Neutrophil (primary cell): ENCODE results near the gene STAB1.

Experiments used
- H3K27ac ChIP-seq: fragments of 200-600 bp; sonication (generic); 2 replicates; pipeline ENCODE4 v1.5.1; 2016; ENCODE audit warnings: mild to moderate bottlenecking, moderate library complexity
- H3K27me3 ChIP-seq: fragments of 200-600 bp; sonication (generic); 2 replicates; pipeline ENCODE4 v1.6.0; 2016; ENCODE audit warnings: mild to moderate bottlenecking
- H3K36me3 ChIP-seq: fragments of 200-600 bp; sonication (generic); 2 replicates; pipeline ENCODE4 v1.5.1; 2017
- H3K4me1 ChIP-seq, 2 experiments: fragments of 200-600 bp in 1 of 2; sonication (generic) in 1 of 2; 1 replicate in 1 of 2; 2 replicates in 1 of 2; pipeline versions ENCODE4 v1.5.1 to v1.6.1; 2013 to 2016; ENCODE audit warnings: low read depth in 1 of 2, low read length in 1 of 2, mild to moderate bottlenecking in 1 of 2, moderate library complexity in 1 of 2; ENCODE audit not compliant: control insufficient read depth in 1 of 2, insufficient read depth in 1 of 2
- H3K4me3 ChIP-seq, 2 experiments: fragments of 200-600 bp in 1 of 2; sonication (generic) in 1 of 2; 1 replicate in 1 of 2; 2 replicates in 1 of 2; pipeline ENCODE4 v1.5.1; 2013 to 2016; ENCODE audit warnings: low read depth in 1 of 2, low read length in 1 of 2, mild to moderate bottlenecking in 1 of 2, moderate library complexity in 1 of 2
- H3K9me3 ChIP-seq: fragments of 200-600 bp; sonication (generic); 2 replicates; pipeline ENCODE4 v1.5.1; 2016
- CTCF ChIP-seq: fragments of 200-600 bp; sonication (generic); IDR thresholded peaks from 2 replicates; pipeline ENCODE4 v1.5.1; 2016; ENCODE audit warnings: antibody characterized with exemption

The STAB1 gene

GRCh38 chr3:52522651-52523251 lies 27.6 kb downstream of the STAB1 start:
- no peaks in the 10 kb centered on the region for H3K27me3 ChIP-seq
- no peak overlapping the region for H3K4me3 ChIP-seq
- TF ChIP-seq CTCF: no peak
- H3K4me1 ChIP-seq: no peaks in the 10 kb centered on the region
- H3K36me3 ChIP-seq: no peaks in the 10 kb centered on the region
- H3K27ac ChIP-seq: no peak overlapping the region
- no peaks in the 10 kb centered on the region for H3K9me3 ChIP-seq

- Histone ChIP-seq H3K27ac (no peak overlapping the region), H3K4me1 (no peaks in the 10 kb centered on the region), H3K9me3 (no peaks in the 10 kb centered on the region), H3K4me3 (no peak overlapping the region), H3K36me3 (no peaks in the 10 kb centered on the region), H3K27me3 (no peaks in the 10 kb centered on the region)
- no peak for TF ChIP-seq CTCF
Measured at GRCh38 chr3:52523386-52524257, 28.5 kb downstream of the STAB1 start.

- no peak overlapping the region for H3K4me3 ChIP-seq
- no peaks in the 10 kb centered on the region for H3K9me3 ChIP-seq
- H3K27me3 ChIP-seq: no peaks in the 10 kb centered on the region
- H3K27ac ChIP-seq: no peak overlapping the region
- no peaks in the 10 kb centered on the region for H3K4me1 ChIP-seq
- no peaks in the 10 kb centered on the region for H3K36me3 ChIP-seq
- TF ChIP-seq CTCF: no peak
Measured at GRCh38 chr3:52524258-52524751, 29.2 kb downstream of the STAB1 start.

GRCh38 chr3:52524752-52525679 lies 29.9 kb downstream of the STAB1 start:
- TF ChIP-seq CTCF: no peak
- H3K27me3 ChIP-seq: peaks cover 4% of the 10 kb centered on the region
- no peaks in the 10 kb centered on the region for H3K9me3 ChIP-seq
- H3K4me3 ChIP-seq: no peak overlapping the region
- H3K4me1 ChIP-seq: no peaks in the 10 kb centered on the region
- no peaks in the 10 kb centered on the region for H3K36me3 ChIP-seq
- no peak overlapping the region for H3K27ac ChIP-seq
